ENCODE data around the gene AUTS2.

Gene AUTS2

GRCh38 chr7:70492625-70493024 lies 894.4 kb downstream of the AUTS2 start:
- ChIA-PET CTCF (no interaction called here), POLR2A (no interaction called here)
- TF ChIP-seq ZNF384 (IDR thresholded peaks at IDR 0.05), result no peak
- TF ChIP-seq ARNT (IDR thresholded peaks at IDR 0.05), result no peak
- no peak for TF ChIP-seq FOXK2 (IDR thresholded peaks at IDR 0.05)
- TF ChIP-seq BHLHE40 (IDR thresholded peaks at IDR 0.05; ENCODE audit: borderline replicate concordance), result no peak
- no peak for TF ChIP-seq CTBP1 (IDR thresholded peaks at IDR 0.05; ENCODE audit: borderline replicate concordance)
- TF ChIP-seq, protein P1, sequence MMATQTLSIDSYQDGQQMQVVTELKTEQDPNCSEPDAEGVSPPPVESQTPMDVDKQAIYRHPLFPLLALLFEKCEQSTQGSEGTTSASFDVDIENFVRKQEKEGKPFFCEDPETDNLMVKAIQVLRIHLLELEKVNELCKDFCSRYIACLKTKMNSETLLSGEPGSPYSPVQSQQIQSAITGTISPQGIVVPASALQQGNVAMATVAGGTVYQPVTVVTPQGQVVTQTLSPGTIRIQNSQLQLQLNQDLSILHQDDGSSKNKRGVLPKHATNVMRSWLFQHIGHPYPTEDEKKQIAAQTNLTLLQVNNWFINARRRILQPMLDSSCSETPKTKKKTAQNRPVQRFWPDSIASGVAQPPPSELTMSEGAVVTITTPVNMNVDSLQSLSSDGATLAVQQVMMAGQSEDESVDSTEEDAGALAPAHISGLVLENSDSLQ (IDR thresholded peaks at IDR 0.05), result no peak
- no peak for TF ChIP-seq LEF1 (IDR thresholded peaks at IDR 0.05; ENCODE audit: borderline replicate concordance)
- TF ChIP-seq SUZ12 (IDR thresholded peaks at IDR 0.05), result no peak
- no peak for TF ChIP-seq FOXA1 (IDR thresholded peaks at IDR 0.05)
- TF ChIP-seq L3MBTL2 (conservative IDR thresholded peaks at IDR 0.05), result no peak
- TF ChIP-seq NFRKB (IDR thresholded peaks at IDR 0.05), result no peak
- TF ChIP-seq TARDBP (IDR thresholded peaks at IDR 0.05), result no peak
- no peak for TF ChIP-seq SP1 (IDR thresholded peaks at IDR 0.05)
- no peak for TF ChIP-seq ELF4 (IDR thresholded peaks at IDR 0.05)
- no peak for TF ChIP-seq HDGF (IDR thresholded peaks at IDR 0.05; ENCODE audit: borderline replicate concordance)
- no peak for TF ChIP-seq FOXM1 (IDR thresholded peaks at IDR 0.05; ENCODE audit: borderline replicate concordance)
- DNase-seq (ENCODE audit: extremely low spot score), result no peak

- DNase-seq (ENCODE audit: extremely low spot score), result no peak
- POLR2A ChIA-PET, result no interaction called here
- CTCF ChIA-PET, result no interaction called here
- TF ChIP-seq, protein P1 (IDR thresholded peaks at IDR 0.05), result peak; percentile 80
- TF ChIP-seq SP1 (IDR thresholded peaks at IDR 0.05), result no peak
Measured at GRCh38 chr7:70494225-70495032, 896.2 kb downstream of the AUTS2 start.

DNA sequence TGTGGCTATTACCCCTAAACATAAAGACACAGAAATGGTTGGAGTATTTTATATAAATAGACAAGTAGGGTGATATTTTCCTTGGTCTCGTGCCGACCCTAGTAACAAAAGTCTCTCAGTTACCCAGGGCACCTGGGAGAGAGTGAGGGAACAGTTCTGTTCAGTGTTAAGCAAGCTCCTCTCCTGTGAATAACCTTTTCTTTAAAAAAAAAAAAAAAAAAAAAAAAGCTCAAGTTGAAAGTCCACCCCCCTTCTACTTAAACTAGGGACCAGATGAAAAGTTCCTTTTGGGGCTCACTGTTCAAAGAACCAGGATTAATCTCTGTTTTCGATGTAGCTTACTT lies 896.7 kb downstream of the AUTS2 start:
- ChIA-PET POLR2A (no interaction called here), CTCF (no interaction called here)
- no peak for DNase-seq (ENCODE audit: extremely low spot score)
- TF ChIP-seq CTBP1 (IDR thresholded peaks at IDR 0.05; ENCODE audit: borderline replicate concordance), result no peak
- no peak for TF ChIP-seq HDGF (IDR thresholded peaks at IDR 0.05; ENCODE audit: borderline replicate concordance)
- TF ChIP-seq FOXA1 (IDR thresholded peaks at IDR 0.05), result no peak

- ChIA-PET POLR2A (no interaction called here), CTCF (no interaction called here)
- DNase-seq (ENCODE audit: extremely low spot score), result no peak
- no peak for TF ChIP-seq SP1 (IDR thresholded peaks at IDR 0.05)
- no peak for TF ChIP-seq LEF1 (IDR thresholded peaks at IDR 0.05; ENCODE audit: borderline replicate concordance)
- TF ChIP-seq BHLHE40 (IDR thresholded peaks at IDR 0.05; ENCODE audit: borderline replicate concordance), result no peak
- no peak for TF ChIP-seq FOXA1 (IDR thresholded peaks at IDR 0.05)
- TF ChIP-seq CTBP1 (IDR thresholded peaks at IDR 0.05; ENCODE audit: borderline replicate concordance), result no peak
- no peak for TF ChIP-seq L3MBTL2 (conservative IDR thresholded peaks at IDR 0.05)
Measured at GRCh38 chr7:70497793-70498192, 899.5 kb downstream of the AUTS2 start.

- no peak for DNase-seq (ENCODE audit: extremely low spot score)
- no peak for TF ChIP-seq NFRKB (IDR thresholded peaks at IDR 0.05)
- TF ChIP-seq, protein P1 (IDR thresholded peaks at IDR 0.05), result peak; percentile 28; the same call in 1 of the 2 replicates
- ChIA-PET CTCF (no interaction called here), POLR2A (no interaction called here)
Measured at GRCh38 chr7:70498232-70498992, 900.1 kb downstream of the AUTS2 start.

- DNase-seq (ENCODE audit: extremely low spot score), result no peak
- ChIA-PET POLR2A (no interaction called here), CTCF (no interaction called here)
- TF ChIP-seq FOXA1 (IDR thresholded peaks at IDR 0.05) (no peak), HDGF (IDR thresholded peaks at IDR 0.05; ENCODE audit: borderline replicate concordance) (no peak), SP1 (IDR thresholded peaks at IDR 0.05) (no peak), ZNF384 (IDR thresholded peaks at IDR 0.05) (no peak)
Measured at GRCh38 chr7:70500261-70500660, 902.0 kb downstream of the AUTS2 start.

DNA sequence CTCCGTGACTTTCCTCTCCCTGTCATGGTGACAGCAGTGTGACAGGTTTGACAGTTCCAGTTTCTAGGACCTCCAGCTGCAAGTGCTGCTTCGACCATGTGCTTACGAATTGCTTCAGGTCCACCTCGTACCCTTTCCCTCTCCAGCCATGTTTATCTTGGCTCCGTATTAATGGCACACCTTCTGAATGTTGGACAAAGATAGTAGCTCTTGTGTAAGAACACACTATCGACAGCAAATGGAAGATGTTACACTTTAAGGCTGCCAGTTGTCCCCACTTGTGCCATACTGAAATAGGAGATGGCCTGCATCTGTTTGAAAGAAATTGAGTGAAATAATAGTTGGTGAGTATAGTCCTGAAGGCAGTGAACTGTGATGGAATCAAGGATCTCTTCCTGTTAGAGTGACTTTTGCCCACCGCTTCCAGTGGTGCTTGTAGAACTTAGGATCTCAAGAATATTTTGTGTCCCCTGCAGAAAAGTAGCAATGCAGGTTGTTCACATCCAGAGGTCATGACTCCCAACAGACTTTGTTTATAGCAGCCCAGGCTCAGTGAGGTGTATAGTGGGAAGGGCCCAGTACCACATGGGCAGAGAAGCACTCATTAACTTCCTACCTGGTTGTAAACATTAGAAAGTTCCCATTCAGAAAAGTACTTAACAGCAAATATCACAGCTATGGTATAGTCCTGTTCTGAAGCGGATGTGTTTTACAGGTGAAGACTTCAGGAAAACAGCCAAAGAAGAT lies 904.0 kb downstream of the AUTS2 start:
- no peak for DNase-seq (ENCODE audit: extremely low spot score)
- ChIA-PET POLR2A (no interaction called here), CTCF (no interaction called here)
- TF ChIP-seq ZNF384 (IDR thresholded peaks at IDR 0.05) (no peak), SP1 (IDR thresholded peaks at IDR 0.05) (no peak), ELF4 (IDR thresholded peaks at IDR 0.05) (no peak), FOXK2 (IDR thresholded peaks at IDR 0.05) (no peak), SUZ12 (IDR thresholded peaks at IDR 0.05) (no peak), FOXM1 (IDR thresholded peaks at IDR 0.05; ENCODE audit: borderline replicate concordance) (no peak), LEF1 (IDR thresholded peaks at IDR 0.05; ENCODE audit: borderline replicate concordance) (no peak)
